CD4-positive, alpha-beta T cell treated with Interleukin-2 at 100 ng/mL for 4 hours (primary cell): Measurements from ENCODE around the gene PPP6R3.
"Not testable (repeated sequence)": the region's sequence is repeated elsewhere in the genome, so short reads cannot be mapped to it uniquely, and the experiment has no call there.

Source experiments
- DNase-seq: peaks from one replicate; pipeline ENCODE4 v3.0.0-alpha.2; 2020; ENCODE audit warnings: low spot score

The PPP6R3 gene

GRCh38 chr11:68601147-68601546 lies 140.6 kb downstream of the PPP6R3 start:
- DNase-seq: no peak

- no peak for DNase-seq
These were observed 149.2 kb downstream of the PPP6R3 start for GRCh38 chr11:68609761-68610160.

GRCh38 chr11:68610452-68611116 lies 150.0 kb downstream of the PPP6R3 start:
- DNase-seq: no peak

- no peak for DNase-seq
These were observed 155.1 kb downstream of the PPP6R3 start for GRCh38 chr11:68615657-68616056.

- no peak for DNase-seq
These were observed 157.6 kb downstream of the PPP6R3 start for GRCh38 chr11:68617925-68618809.

- DNase-seq: no peak
These were observed 161.3 kb downstream of the PPP6R3 start for GRCh38 chr11:68621826-68622225.

GRCh38 chr11:68623706-68624105 lies 163.2 kb downstream of the PPP6R3 start:
- not testable (repeated sequence) for DNase-seq

- DNase-seq: not testable (repeated sequence)
These were observed 164.5 kb downstream of the PPP6R3 start for GRCh38 chr11:68625069-68625468.

- DNase-seq: not testable (repeated sequence)
These were observed 165.7 kb downstream of the PPP6R3 start for GRCh38 chr11:68626236-68626635.

GRCh38 chr11:68628837-68629236 lies 168.3 kb downstream of the PPP6R3 start:
- not testable (repeated sequence) for DNase-seq

GRCh38 chr11:68632375-68632774 lies 171.8 kb downstream of the PPP6R3 start:
- not testable (repeated sequence) for DNase-seq

GRCh38 chr11:68632802-68633201 lies 172.2 kb downstream of the PPP6R3 start:
- DNase-seq: peak; percentile 37

- DNase-seq: not testable (repeated sequence)
These were observed 174.1 kb downstream of the PPP6R3 start for GRCh38 chr11:68634606-68635005.

GRCh38 chr11:68635172-68635571 lies 174.6 kb downstream of the PPP6R3 start:
- not testable (repeated sequence) for DNase-seq

- not testable (repeated sequence) for DNase-seq
These were observed 175.3 kb downstream of the PPP6R3 start for GRCh38 chr11:68635883-68636282.

- DNase-seq: not testable (repeated sequence)
These were observed 178.8 kb downstream of the PPP6R3 start for GRCh38 chr11:68639322-68639721.

- DNase-seq: no peak
These were observed 181.3 kb downstream of the PPP6R3 start for GRCh38 chr11:68641880-68642279.

- no peak for DNase-seq
These were observed 183.0 kb downstream of the PPP6R3 start for GRCh38 chr11:68643585-68643984.

- DNase-seq: no peak
These were observed 186.3 kb downstream of the PPP6R3 start for GRCh38 chr11:68646832-68647231.

GRCh38 chr11:68649851-68650555 lies 189.5 kb downstream of the PPP6R3 start:
- DNase-seq: no peak

- no peak for DNase-seq
These were observed 190.2 kb downstream of the PPP6R3 start for GRCh38 chr11:68650801-68651200.

- DNase-seq: no peak
These were observed 190.8 kb downstream of the PPP6R3 start for GRCh38 chr11:68651208-68651984.
